ENCODE data around the gene CXorf38.

CXorf38 gene

DNA sequence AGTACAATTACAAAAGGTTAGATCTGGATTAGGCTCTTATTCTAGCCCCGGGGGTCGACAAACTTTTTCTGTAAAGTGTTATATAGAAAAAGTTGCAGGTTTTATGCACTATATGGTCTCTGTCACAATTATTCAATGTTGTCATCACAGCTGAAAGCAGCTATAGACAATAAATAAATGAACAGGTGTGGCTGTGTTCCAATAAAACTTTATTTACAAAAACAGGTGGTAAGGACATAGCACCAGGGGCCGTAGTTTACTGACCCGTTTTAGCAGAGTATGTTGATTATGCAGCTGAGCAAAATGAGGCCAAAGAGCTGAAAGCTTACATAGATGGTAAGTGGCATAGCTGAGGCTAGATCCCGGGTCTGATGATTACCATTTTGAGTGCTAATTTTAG lies 13.0 kb upstream of the CXorf38 start:
- TF ChIP-seq GABPA (IDR thresholded peaks at IDR 0.05; ENCODE audit: low read depth), result no peak
- TF ChIP-seq CTCF (IDR thresholded peaks at IDR 0.05; ENCODE audit: insufficient read depth, low read length), result no peak
- TF ChIP-seq, protein P1, sequence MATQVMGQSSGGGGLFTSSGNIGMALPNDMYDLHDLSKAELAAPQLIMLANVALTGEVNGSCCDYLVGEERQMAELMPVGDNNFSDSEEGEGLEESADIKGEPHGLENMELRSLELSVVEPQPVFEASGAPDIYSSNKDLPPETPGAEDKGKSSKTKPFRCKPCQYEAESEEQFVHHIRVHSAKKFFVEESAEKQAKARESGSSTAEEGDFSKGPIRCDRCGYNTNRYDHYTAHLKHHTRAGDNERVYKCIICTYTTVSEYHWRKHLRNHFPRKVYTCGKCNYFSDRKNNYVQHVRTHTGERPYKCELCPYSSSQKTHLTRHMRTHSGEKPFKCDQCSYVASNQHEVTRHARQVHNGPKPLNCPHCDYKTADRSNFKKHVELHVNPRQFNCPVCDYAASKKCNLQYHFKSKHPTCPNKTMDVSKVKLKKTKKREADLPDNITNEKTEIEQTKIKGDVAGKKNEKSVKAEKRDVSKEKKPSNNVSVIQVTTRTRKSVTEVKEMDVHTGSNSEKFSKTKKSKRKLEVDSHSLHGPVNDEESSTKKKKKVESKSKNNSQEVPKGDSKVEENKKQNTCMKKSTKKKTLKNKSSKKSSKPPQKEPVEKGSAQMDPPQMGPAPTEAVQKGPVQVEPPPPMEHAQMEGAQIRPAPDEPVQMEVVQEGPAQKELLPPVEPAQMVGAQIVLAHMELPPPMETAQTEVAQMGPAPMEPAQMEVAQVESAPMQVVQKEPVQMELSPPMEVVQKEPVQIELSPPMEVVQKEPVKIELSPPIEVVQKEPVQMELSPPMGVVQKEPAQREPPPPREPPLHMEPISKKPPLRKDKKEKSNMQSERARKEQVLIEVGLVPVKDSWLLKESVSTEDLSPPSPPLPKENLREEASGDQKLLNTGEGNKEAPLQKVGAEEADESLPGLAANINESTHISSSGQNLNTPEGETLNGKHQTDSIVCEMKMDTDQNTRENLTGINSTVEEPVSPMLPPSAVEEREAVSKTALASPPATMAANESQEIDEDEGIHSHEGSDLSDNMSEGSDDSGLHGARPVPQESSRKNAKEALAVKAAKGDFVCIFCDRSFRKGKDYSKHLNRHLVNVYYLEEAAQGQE (IDR thresholded peaks at IDR 0.05; ENCODE audit: insufficient replicate concordance, low read depth), result no peak
- TF ChIP-seq SPI1 (IDR thresholded peaks at IDR 0.05; ENCODE audit: borderline replicate concordance, low read depth), result no peak
- no peak for TF ChIP-seq POLR2AphosphoS5 (IDR thresholded peaks at IDR 0.05; ENCODE audit: low read depth)
- Histone ChIP-seq H3K27me3 (ENCODE audit: insufficient read depth, poor library complexity, severe bottlenecking) (no peaks in the 10 kb centered on the region), H3K27ac (replicated peaks) (no peak overlapping the region), H3K4me3 (replicated peaks; ENCODE audit: insufficient read depth, low read length) (no peak overlapping the region)
- DNase-seq (ENCODE audit: low read depth in 1 of 2, low spot score in 1 of 2), result no peak

GRCh38 chrX:40653535-40653934 lies 6.2 kb upstream of the CXorf38 start:
- H3K4me3 ChIP-seq (replicated peaks; ENCODE audit: insufficient read depth, low read length), result no peak overlapping the region
- TF ChIP-seq, protein P1 (IDR thresholded peaks at IDR 0.05; ENCODE audit: insufficient replicate concordance, low read depth), result no peak
- TF ChIP-seq GABPA (IDR thresholded peaks at IDR 0.05; ENCODE audit: low read depth) (no peak), POLR2AphosphoS5 (IDR thresholded peaks at IDR 0.05; ENCODE audit: low read depth) (no peak), CTCF (IDR thresholded peaks at IDR 0.05; ENCODE audit: insufficient read depth, low read length) (no peak), SPI1 (IDR thresholded peaks at IDR 0.05; ENCODE audit: borderline replicate concordance, low read depth) (no peak)
- no peaks in the 10 kb centered on the region for H3K27me3 ChIP-seq (ENCODE audit: insufficient read depth, poor library complexity, severe bottlenecking)
- no peak overlapping the region for H3K27ac ChIP-seq (replicated peaks)
- DNase-seq (ENCODE audit: low read depth in 1 of 2, low spot score in 1 of 2), result no peak

DNA sequence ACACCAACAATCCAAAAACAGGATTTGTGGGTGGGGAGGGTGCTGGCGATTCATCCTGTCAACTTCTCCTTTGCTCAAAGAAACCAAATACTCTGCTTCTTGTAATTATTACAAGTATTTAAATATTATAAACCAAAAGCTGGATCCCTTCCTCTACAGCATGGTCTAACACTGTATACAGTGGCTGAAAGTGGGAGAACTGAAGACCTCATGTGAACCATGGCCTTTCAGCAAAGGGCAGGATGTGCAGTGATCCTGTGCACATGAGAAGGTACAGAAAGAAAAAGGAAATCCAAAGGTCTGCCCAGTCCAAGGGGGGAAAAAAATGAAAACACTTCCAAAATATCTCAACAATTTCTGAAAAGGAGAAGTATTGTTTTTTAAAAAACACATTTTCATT lies 5.3 kb upstream of the CXorf38 start:
- TF ChIP-seq GABPA (IDR thresholded peaks at IDR 0.05; ENCODE audit: low read depth) (no peak), SPI1 (IDR thresholded peaks at IDR 0.05; ENCODE audit: borderline replicate concordance, low read depth) (no peak), CTCF (IDR thresholded peaks at IDR 0.05; ENCODE audit: insufficient read depth, low read length) (no peak), POLR2AphosphoS5 (IDR thresholded peaks at IDR 0.05; ENCODE audit: low read depth) (no peak)
- TF ChIP-seq, protein P1 (IDR thresholded peaks at IDR 0.05; ENCODE audit: insufficient replicate concordance, low read depth), result no peak
- no peak overlapping the region for H3K27ac ChIP-seq (replicated peaks)
- no peak overlapping the region for H3K4me3 ChIP-seq (replicated peaks; ENCODE audit: insufficient read depth, low read length)
- no peak for DNase-seq (ENCODE audit: low read depth in 1 of 2, low spot score in 1 of 2)
- no peaks in the 10 kb centered on the region for H3K27me3 ChIP-seq (ENCODE audit: insufficient read depth, poor library complexity, severe bottlenecking)

All from HL-60 (cell line).